Measurements from ENCODE around the gene KRTAP5-2.

DNA sequence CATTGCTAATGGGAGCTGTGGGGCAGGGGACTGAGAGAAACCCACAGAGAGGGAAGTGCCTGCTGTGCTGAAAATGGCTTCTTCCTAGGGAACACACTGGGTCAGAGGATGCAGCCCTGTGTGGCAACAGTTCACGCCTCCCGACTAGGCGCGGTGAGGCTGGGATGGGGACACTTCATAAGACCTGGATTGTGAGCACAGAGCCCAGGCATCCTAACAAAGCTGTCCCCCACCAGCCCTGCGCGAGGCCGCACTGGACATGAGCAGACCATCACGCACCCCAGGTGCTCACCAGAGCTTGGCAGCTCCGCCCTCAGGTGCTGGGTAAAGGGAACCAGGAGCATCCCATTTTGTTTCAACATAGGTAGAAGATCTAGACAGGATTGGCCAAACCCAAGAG, 25.6 kb upstream of the KRTAP5-2 start:
- TF ChIP-seq EZH2 (IDR thresholded peaks at IDR 0.05; ENCODE audit: low read length, unreplicated experiment), result no peak
- TF ChIP-seq, protein P1, sequence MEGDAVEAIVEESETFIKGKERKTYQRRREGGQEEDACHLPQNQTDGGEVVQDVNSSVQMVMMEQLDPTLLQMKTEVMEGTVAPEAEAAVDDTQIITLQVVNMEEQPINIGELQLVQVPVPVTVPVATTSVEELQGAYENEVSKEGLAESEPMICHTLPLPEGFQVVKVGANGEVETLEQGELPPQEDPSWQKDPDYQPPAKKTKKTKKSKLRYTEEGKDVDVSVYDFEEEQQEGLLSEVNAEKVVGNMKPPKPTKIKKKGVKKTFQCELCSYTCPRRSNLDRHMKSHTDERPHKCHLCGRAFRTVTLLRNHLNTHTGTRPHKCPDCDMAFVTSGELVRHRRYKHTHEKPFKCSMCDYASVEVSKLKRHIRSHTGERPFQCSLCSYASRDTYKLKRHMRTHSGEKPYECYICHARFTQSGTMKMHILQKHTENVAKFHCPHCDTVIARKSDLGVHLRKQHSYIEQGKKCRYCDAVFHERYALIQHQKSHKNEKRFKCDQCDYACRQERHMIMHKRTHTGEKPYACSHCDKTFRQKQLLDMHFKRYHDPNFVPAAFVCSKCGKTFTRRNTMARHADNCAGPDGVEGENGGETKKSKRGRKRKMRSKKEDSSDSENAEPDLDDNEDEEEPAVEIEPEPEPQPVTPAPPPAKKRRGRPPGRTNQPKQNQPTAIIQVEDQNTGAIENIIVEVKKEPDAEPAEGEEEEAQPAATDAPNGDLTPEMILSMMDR (conservative IDR thresholded peaks at IDR 0.05; ENCODE audit: low read depth, low read length), result no peak

Measured in PC-3 (cell line).